GOT3 (cell line): ENCODE measurements around the gene CEP55.
"Not testable (repeated sequence)": the region's sequence is repeated elsewhere in the genome, so short reads cannot be mapped to it uniquely, and the experiment has no call there.

Experiments used
- DNase-seq: peaks from one replicate; lab custom pipeline; 2025; ENCODE audit warnings: mixed read lengths; lab: John Stamatoyannopoulos, UW

The CEP55 gene

GRCh38 chr10:93513091-93513490, 16.7 kb downstream of the CEP55 start:
- DNase-seq, result no peak

GRCh38 chr10:93514521-93514920, 18.1 kb downstream of the CEP55 start:
- DNase-seq, result no peak

DNA sequence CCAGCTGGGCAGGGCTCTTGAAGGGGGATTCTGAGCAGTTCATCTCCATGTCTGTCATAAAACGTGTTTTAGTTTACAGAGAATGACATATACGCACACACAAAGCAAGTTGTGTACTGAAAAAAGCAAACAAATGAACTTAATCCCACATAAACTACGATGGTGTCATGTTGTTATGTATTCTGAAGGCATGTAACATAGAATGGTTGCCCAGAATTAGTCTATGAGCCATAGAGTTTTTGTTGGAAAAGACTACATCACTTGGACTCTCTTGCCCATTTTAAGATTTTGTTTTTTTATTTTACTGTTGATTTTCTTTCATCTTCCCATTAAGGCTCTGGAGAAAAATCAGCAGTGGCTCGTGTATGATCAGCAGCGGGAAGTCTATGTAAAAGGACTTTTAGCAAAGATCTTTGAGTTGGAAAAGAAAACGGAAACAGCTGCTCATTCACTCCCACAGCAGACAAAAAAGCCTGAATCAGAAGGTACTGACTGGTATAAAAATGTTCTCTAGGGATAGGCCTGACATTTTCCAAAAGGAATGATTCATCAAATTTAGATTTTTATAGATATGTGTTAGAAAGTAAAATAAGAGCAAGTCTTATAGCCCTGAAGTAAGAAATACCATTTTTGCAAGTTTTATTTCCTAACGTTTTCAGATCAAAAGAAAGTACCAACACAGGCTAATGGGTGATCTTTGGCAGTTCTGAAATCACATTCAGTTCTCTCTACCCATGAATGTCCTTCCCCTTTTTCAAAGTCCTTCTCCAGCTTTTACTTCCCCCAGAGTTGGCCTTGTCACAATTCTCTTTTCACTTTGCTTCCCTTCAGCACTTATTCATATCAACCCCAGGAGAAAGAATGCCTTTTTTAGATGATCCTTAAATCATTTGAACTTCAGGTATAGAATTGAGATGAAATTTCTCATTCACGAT, 18.9 kb downstream of the CEP55 start:
- no peak for DNase-seq

- DNase-seq, result no peak
Observed at GRCh38 chr10:93516006-93516380, 19.6 kb downstream of the CEP55 start.

- no peak for DNase-seq
Observed at GRCh38 chr10:93518531-93518930, 22.1 kb downstream of the CEP55 start.

DNA sequence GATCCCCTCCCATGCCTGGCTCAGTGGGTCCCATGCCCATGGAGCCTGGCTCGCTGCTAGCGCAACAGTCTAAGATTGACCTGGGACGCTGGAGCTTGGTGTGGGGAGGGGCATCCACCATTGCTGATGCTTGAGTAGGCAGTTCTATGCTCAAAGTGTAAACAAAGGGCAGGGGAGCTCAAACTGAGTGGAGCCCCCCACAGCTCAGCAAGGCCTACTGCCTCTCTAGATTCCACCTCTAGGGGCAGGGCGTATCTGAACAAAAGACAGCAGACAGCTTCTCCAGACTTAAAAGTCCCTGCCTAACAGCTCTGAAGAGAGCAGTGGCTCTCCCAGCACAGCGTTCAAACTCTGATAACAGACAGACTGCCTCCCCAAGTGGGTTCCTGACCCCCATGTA, 38.9 kb downstream of the CEP55 start:
- no peak for DNase-seq

- DNase-seq, result not testable (repeated sequence)
Observed at GRCh38 chr10:93540871-93541270, 44.5 kb downstream of the CEP55 start.

DNA sequence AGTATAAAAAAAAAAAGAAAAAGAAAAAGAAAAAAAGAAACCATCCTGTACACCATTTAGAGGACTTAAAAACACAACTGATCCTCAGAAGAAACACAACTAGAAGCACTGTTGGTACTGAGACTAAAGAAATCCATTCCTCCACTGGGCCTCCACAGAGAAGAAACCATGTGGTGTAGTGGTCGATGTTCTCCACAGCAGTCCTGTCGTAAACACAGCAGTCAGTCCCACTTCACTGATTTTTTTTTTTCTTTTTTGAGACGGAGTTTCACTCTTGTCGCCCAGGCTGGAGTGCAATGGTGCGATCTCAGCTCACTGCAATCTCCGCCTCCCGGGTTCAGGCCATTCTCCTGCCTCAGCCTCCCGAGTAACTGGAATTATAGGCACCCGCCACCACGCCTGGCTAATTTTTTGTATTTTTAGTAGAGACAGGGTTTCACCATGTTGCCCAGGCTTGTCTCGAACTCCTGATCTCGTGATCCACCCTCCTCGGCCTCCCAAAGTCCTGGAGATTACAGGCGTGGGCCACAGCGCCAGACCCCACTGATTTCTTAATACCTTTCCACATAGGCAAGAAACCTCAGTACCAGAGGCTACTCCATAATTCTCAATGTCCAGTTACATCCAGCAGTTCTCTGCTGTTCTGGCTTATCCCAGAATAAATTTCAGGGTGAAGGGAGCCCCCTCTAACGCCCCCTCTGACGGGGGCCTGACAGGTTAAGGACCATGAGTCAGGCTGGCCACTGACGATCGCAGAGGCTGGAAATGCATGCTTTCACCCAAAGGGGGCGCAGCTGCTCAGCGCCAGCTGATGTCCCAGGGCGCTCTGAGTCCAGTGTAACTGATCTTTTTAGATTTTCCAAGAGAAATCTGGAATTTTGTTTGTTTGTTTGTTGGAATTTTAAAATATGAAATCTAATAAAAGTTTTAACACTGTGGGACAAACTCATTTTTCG, 45.3 kb downstream of the CEP55 start:
- DNase-seq, result peak; percentile 11

DNA sequence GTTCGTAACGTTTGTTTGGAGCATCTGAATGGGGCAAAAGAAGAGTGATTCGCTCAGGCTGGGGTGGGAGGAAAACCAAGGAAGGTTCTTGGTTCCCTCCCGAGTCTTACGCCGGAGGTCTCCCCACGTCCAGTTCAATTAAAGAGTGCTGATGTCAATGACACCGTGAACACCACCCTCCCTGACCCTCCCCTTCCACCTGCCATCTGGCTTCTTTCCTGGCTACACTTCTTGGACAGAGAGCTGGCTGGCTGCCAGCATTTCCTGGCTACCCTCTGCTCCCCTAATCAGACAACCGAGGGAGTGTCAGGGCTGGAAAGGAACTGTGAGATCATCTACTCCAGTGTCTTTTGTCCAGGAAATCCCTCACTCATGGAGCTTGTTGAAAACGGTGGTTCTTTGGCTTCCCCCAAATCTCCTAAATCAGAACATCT, 46.0 kb downstream of the CEP55 start:
- no peak for DNase-seq

- DNase-seq, result not testable (repeated sequence)
Observed at GRCh38 chr10:93546995-93547394, 50.6 kb downstream of the CEP55 start.

DNA sequence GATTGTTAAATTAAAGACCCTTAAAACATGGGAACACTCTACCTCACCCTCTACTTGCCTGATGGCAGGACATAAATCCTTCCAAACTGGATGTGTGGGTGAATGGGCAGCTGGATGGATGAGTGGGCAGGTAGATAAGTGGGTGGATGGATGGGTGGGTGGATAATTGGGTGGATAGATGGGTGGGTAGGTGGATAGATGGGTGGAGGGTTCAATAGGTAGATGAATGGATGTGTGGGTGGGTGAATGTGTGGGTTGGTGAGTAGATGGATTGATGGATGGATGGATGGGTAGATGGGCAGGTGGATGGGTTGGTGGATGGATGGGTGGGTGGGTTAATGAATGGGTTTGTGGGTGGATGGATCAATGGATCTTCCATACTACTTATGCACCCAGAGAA, 51.1 kb downstream of the CEP55 start:
- no peak for DNase-seq

DNA sequence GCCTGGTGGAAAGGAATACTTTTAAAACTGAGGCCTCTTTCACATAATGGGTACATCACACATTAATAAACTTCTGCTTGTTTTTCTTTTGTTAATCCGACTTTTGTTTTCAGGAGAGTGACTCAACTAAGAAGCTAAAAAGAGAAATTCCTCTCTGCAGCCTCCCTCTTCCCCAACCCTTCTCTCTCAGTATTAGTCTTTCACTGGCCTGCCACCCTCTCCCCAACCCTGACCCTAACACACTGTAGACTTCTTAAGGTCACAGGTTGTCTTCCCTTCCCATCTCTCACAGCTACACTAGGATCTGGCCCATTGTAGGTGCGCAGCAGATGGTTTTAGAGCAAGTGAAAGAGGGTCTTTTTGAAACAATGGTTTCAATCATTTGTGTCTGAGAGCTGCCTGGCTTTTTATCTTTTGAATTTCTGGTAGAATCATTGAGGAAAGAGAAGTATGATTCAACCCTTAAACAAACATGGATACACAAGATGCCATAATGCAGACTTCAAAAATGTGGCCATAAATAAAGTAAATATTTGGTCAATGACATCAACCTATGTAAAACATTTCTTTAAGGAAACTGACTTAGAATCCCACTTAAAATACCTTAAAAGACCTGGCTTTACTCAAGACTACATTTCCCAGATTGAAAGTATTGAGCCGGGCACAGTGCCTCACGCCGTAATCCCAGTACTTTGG, 52.1 kb downstream of the CEP55 start:
- DNase-seq, result no peak

- no peak for DNase-seq
Observed at GRCh38 chr10:93550606-93551005, 54.2 kb downstream of the CEP55 start.

GRCh38 chr10:93552780-93553179, 56.4 kb downstream of the CEP55 start:
- DNase-seq, result no peak

- DNase-seq, result no peak
Observed at GRCh38 chr10:93553482-93554315, 57.3 kb downstream of the CEP55 start.

DNA sequence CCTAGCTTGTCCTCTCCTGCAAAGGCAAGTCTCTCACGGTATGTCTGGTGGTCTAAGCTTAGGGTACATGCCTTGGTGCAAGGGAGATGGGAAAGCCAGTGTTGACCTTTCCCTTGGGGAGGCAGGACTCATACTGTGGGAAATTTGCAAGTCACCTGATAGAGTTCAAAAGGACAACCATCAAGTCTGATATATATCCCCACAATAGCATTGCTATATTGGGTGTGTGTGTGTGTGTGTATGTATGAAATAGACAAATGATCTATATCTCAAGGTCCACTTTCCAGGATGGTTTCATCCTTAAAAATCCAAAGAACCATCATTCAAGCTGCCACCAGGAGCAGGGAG, 57.9 kb downstream of the CEP55 start:
- DNase-seq, result no peak

DNA sequence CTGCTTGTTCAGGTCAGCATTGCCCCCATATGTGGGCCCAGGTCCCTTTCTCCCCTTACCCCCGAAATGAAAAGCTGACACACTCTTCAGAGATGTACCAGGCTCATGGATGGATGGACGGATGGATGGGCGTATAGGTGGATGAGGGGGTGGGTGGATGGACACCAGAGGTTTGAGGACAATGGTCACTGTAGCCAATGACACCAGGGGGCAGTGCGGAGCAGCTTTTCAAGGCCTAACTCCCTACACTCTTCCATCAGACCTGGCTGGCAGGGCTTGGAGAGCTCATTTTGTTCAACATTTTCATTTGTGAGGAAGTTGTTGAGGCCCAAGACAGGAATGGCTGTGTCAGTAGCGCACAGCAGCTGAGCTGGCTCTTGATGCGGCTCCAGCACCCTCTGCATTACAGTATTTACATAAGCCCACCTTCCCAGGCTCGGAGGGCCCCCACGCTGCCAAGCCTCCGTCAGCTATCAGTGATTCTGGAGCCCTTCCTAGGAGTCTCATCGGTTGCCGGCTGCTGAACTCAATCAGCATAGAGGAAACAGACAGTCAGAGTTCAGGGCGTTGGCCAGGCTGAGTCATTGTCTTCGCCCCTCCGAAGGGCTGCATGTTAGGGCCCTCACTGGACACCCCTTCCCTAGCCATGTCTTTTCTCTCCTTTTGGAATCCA, 58.5 kb downstream of the CEP55 start:
- DNase-seq, result no peak

DNA sequence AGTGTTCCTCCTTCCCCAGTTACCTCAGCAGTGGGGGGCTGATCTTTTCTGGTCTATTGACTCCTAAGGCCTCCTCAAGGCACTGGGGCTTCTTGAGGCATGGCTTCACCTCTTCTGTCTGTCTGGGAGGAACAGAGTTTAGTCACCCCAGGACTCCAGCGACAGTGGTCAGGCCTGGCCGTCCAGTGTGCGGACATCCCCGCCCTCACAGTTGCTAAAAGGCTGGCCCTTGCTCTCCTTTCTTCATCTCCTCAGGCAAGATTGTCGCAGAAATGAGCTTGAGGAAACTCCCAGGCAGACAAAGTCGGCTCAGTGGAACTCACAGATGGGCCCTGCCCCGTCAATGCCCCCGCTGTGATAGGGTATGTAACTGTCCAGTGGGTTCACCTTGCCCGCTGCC, 63.1 kb downstream of the CEP55 start:
- DNase-seq, result no peak

DNA sequence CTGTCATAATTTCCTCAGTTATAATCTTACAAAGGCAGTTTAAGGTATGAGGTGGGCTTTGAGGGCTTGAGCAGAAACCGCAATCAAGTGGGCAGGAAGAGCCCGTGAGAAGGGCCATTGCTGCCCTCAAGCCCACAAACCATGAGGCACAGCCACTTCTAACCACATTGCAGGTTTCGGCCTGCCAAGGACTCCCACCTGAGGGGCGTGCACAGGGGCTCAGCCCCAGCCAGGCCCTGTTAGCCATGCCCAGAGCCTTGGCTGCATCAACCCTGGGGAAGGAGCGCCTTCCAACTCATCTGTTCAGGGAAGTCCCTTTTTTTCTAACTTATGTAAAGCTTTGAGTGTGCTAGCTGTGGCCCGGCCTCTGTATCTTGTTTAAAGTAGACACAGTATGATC, 64.1 kb downstream of the CEP55 start:
- no peak for DNase-seq

- no peak for DNase-seq
Observed at GRCh38 chr10:93565446-93565845, 69.0 kb downstream of the CEP55 start.
